OCI-LY7 (cell line): Measurements from ENCODE around the gene HOXC6. TPM values are rescaled to one million over a fixed set of nuclear protein-coding genes. Genes with fewer than 3 reads are reported as not detected.

ENCODE experiments used
- BruUV-seq: library from RNA; stranded (reverse); fragments of 400-500 nt; replicated peaks from 2 replicates; lab custom pipeline; 2021; lab: Mats Ljungman, UMichigan
- CTCF ChIA-PET: fragments of 300-600 bp; sonication (Branson Sonifier 250); formaldehyde crosslinking; loops from one replicate; lab custom pipeline; 2022; ENCODE audit warnings: antibody characterized with exemption; ENCODE audit not compliant: unreplicated experiment; lab: Charles Lee
- POLR2A ChIA-PET: fragments of 300-600 bp; sonication (Branson Sonifier 250); formaldehyde crosslinking; loops from one replicate; lab custom pipeline; 2022; ENCODE audit warnings: antibody characterized with exemption; lab: Charles Lee
- DNase-seq: peaks from one replicate; pipeline ENCODE4 v3.0.0-alpha.2; 2015; ENCODE audit warnings: low spot score
- H2AFZ ChIP-seq: fragments of 200-600 bp; sonication (generic), shearing (Covaris generic); 2 replicates; pipeline ENCODE4 v1.6.1; 2014; ENCODE audit warnings: mild to moderate bottlenecking, antibody characterized with exemption, low read length, moderate library complexity
- H3K27ac ChIP-seq: fragments of 200-600 bp; sonication (generic); 2 replicates; pipeline ENCODE4 v1.5.1; 2014; ENCODE audit warnings: mixed run types, low read depth, mild to moderate bottlenecking, moderate library complexity, low read length, inconsistent platforms; ENCODE audit not compliant: poor library complexity, severe bottlenecking
- H3K36me3 ChIP-seq: fragments of 200-600 bp; sonication (generic); 2 replicates; pipeline ENCODE4 v1.6.1; 2014; ENCODE audit warnings: mild to moderate bottlenecking, antibody characterized with exemption, low read length, moderate library complexity, mixed read lengths; ENCODE audit not compliant: insufficient read depth
- H3K4me1 ChIP-seq: fragments of 200-600 bp; sonication (generic); 2 replicates; pipeline ENCODE4 v1.5.1; 2014; ENCODE audit warnings: mild to moderate bottlenecking, low read length; ENCODE audit not compliant: insufficient read depth, poor library complexity, severe bottlenecking
- H3K4me2 ChIP-seq: fragments of 200-600 bp; sonication (generic); 2 replicates; pipeline ENCODE4 v1.6.1; 2014; ENCODE audit warnings: mild to moderate bottlenecking, low read length
- H3K4me3 ChIP-seq: fragments of 200-600 bp; sonication (generic); 2 replicates; pipeline ENCODE4 v1.5.1; 2014; ENCODE audit warnings: mild to moderate bottlenecking, low read depth, low read length; ENCODE audit not compliant: poor library complexity, severe bottlenecking
- H3K79me2 ChIP-seq: fragments of 200-600 bp; sonication (generic); 2 replicates; pipeline ENCODE4 v1.6.1; 2016; ENCODE audit warnings: low read depth, mild to moderate bottlenecking, low read length, moderate library complexity, mixed read lengths; ENCODE audit not compliant: insufficient read depth
- H3K9me2 ChIP-seq: fragments of 200-600 bp; sonication (generic); 2 replicates; pipeline ENCODE4 v1.6.1; 2016; ENCODE audit warnings: mild to moderate bottlenecking, low read length, mixed read lengths; ENCODE audit not compliant: insufficient read depth
- H3K9me3 ChIP-seq: fragments of 200-600 bp; sonication (generic); 2 replicates; pipeline ENCODE4 v1.6.1; 2014; ENCODE audit warnings: mild to moderate bottlenecking, mixed run types, low read length, mixed read lengths
- H4K20me1 ChIP-seq: fragments of 200-600 bp; sonication (generic); 2 replicates; pipeline ENCODE4 v1.6.1; 2014; ENCODE audit warnings: mild to moderate bottlenecking, antibody characterized with exemption, low read length, moderate library complexity, mixed read lengths; ENCODE audit not compliant: insufficient read depth
- EZH2phosphoT487 ChIP-seq: fragments of 200-600 bp; sonication (generic); IDR thresholded peaks from 2 replicates; pipeline ENCODE4 v1.6.1; 2018; ENCODE audit warnings: low read depth, borderline replicate concordance, mild to moderate bottlenecking, mixed run types, antibody characterized with exemption, low read length, moderate library complexity, mixed read lengths
- intact Hi-C: fragments of 100-400 bp; cut with micrococcal nuclease; formaldehyde crosslinking; loops from one replicate; pipeline ENCODE4 v1.10.0; 2022; ENCODE audit not compliant: unreplicated experiment
- total RNA-seq, 2 experiments: library from RNA; depleted of rRNA in 1 of 2; stranded (reverse); fragments of >200 nt in 1 of 2; shearing (Covaris generic) in 1 of 2; gene quantifications; 2 replicates each; pipeline ENCODE4 v1.2.3, GENCODE V29; 2014 to 2022
- TF ChIP-seq, protein P1 (sequence below): fragments of 200-600 bp; sonication (generic); conservative IDR thresholded peaks from 2 replicates; pipeline ENCODE4 v1.5.1; 2014; ENCODE audit warnings: mild to moderate bottlenecking, antibody characterized with exemption, low read length, moderate library complexity, mixed read lengths

Gene HOXC6
- total RNA-seq, 2 experiments from 2014 or later = 0.92 to 2.7 TPM

DNA sequence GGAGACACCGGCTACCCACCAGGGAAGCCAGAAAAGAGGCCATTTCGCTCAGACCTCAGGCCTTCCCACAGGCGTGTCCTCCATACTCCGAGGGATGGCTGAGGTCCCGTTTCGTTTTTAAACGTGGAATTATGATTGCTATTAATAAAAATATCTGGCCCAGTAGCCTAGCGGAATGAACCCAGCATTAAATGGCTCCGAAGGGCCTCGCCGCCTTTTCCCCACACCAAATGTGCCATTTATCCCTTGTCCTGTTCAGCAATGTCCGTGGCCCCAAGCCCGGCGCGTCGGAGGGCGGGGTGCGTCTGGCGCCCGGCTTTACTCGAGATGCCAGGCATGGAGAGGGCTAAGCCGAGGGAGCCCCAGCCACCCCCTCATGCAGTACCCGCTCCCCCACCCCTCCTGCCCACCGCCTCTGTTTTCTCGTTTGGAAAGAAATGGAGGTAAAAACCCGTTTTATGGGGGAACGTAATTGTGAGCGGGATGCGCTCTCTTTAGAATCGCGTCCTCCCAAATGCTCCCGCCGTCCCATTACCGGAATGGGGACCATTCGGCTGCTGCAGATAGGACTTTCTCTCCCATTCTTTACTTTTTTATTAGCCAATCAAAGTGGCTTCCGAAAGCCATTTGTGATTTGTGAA, 13.7 kb upstream of the HOXC6 start:
- H2AFZ ChIP-seq = no peak overlapping the region
- no peaks in the 10 kb centered on the region for H4K20me1 ChIP-seq
- intact Hi-C loops = loop anchor here (10.0 kb wide), 1 partner anchor 340 kb away; no protein-coding TSS in a partner anchor
- H3K27ac ChIP-seq = no peak overlapping the region
- peaks cover 31% of the 10 kb centered on the region for H3K4me1 ChIP-seq
- H3K4me3 ChIP-seq = no peak overlapping the region
- H3K9me3 ChIP-seq = no peaks in the 10 kb centered on the region
- H3K36me3 ChIP-seq = no peaks in the 10 kb centered on the region
- no peaks in the 10 kb centered on the region for H3K79me2 ChIP-seq
- ChIA-PET POLR2A (interaction anchor here (1.7 kb wide), 1 partner anchor 14 kb away, joined by 6 read pairs; the partner anchor contains the start of gene HOXC6), CTCF (no interaction called here)
- no TSS peak for BruUV-seq
- DNase-seq = no peak
- H3K4me2 ChIP-seq = no peak overlapping the region
- TF ChIP-seq, protein P1, sequence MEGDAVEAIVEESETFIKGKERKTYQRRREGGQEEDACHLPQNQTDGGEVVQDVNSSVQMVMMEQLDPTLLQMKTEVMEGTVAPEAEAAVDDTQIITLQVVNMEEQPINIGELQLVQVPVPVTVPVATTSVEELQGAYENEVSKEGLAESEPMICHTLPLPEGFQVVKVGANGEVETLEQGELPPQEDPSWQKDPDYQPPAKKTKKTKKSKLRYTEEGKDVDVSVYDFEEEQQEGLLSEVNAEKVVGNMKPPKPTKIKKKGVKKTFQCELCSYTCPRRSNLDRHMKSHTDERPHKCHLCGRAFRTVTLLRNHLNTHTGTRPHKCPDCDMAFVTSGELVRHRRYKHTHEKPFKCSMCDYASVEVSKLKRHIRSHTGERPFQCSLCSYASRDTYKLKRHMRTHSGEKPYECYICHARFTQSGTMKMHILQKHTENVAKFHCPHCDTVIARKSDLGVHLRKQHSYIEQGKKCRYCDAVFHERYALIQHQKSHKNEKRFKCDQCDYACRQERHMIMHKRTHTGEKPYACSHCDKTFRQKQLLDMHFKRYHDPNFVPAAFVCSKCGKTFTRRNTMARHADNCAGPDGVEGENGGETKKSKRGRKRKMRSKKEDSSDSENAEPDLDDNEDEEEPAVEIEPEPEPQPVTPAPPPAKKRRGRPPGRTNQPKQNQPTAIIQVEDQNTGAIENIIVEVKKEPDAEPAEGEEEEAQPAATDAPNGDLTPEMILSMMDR = no peak
- no peak for TF ChIP-seq EZH2phosphoT487
- no peaks in the 10 kb centered on the region for H3K9me2 ChIP-seq

DNA sequence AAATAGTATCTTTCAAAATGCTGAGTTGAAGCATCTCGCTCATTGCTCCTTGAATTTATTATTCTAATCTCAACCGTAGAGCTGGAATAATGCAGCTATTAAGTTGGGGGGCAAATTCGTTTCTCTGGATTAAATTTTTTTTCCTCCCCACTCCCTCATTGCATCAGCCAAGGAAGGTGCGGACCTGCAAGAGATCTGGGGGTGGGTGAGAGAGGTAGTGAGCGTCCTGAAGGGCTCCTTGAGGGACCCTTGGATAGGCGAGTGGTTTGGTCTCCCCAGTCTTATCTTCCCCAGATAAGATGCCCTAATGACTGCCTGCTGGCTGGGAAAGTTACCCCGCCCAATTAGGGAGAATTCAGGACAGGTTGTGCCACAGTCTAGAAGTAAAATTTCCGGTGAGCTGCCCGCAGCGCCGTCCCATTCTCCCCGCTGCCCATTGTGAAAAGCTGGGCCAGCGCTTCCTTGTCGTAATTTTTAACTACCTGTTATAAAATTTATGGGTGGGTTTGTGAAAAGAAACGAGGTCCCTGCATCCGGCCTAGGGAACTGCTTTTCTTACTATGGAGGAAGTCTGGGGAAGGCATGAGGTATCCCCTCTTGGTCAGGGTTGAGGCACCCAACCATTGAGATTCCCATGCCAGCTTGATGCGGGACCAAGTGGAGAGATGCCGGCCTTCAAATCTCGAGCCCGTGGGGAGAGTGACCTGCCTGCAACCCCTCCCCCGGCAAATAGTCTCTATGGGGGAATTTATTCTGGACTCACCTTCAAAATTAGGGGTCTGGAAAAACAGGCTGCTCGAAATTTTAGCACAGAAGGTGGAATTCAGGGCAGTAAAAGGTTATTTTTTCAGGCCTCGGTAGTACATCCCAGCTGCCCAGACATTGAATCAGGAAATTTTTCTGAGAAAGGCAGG, 13.0 kb upstream of the HOXC6 start:
- no peak for TF ChIP-seq EZH2phosphoT487
- TF ChIP-seq, protein P1 = no peak
- CTCF ChIA-PET = no interaction called here
- BruUV-seq = no TSS peak
- DNase-seq = no peak
- no peaks in the 10 kb centered on the region for H3K36me3 ChIP-seq
- peaks cover 39% of the 10 kb centered on the region for H3K4me1 ChIP-seq
- no peak overlapping the region for H3K27ac ChIP-seq
- no peaks in the 10 kb centered on the region for H3K9me3 ChIP-seq
- no peaks in the 10 kb centered on the region for H4K20me1 ChIP-seq
- POLR2A ChIA-PET = no interaction called here
- no peak overlapping the region for H3K4me3 ChIP-seq
- no peaks in the 10 kb centered on the region for H3K9me2 ChIP-seq
- H3K79me2 ChIP-seq = no peaks in the 10 kb centered on the region
- H2AFZ ChIP-seq = no peak overlapping the region
- H3K4me2 ChIP-seq = no peak overlapping the region
- intact Hi-C loops = loop anchor here (10.0 kb wide), 1 partner anchor 340 kb away; no protein-coding TSS in a partner anchor
